KMS-11 (cell line): ENCODE results near the gene FOXA1.

Experiments
- H2AFZ ChIP-seq: fragments of 200-600 bp; sonication (generic); 2 replicates; pipeline ENCODE4 v1.6.1; 2016; ENCODE audit warnings: antibody characterized with exemption, mixed run types, low read depth
- H3K27ac ChIP-seq: fragments of 200-600 bp; sonication (generic); 2 replicates; pipeline ENCODE4 v1.6.1; 2016; ENCODE audit warnings: mild to moderate bottlenecking, mixed run types
- H3K27me3 ChIP-seq: fragments of 200-600 bp; sonication (generic); 2 replicates; pipeline ENCODE4 v1.6.1; 2017; ENCODE audit warnings: mild to moderate bottlenecking, low read depth, mixed run types, moderate library complexity; ENCODE audit not compliant: insufficient read depth
- H3K36me3 ChIP-seq: fragments of 200-600 bp; sonication (generic); 2 replicates; pipeline ENCODE4 v1.6.1; 2017; ENCODE audit warnings: mild to moderate bottlenecking, mixed run types; ENCODE audit not compliant: insufficient read depth
- H3K4me1 ChIP-seq: fragments of 200-600 bp; sonication (generic); 2 replicates; pipeline ENCODE4 v1.6.1; 2016; ENCODE audit warnings: mild to moderate bottlenecking, low read depth, mixed run types; ENCODE audit not compliant: poor library complexity, severe bottlenecking
- H3K4me2 ChIP-seq: fragments of 200-600 bp; sonication (generic); 2 replicates; pipeline ENCODE4 v1.7.0; 2016; ENCODE audit warnings: mild to moderate bottlenecking, mixed run types
- H3K4me3 ChIP-seq: fragments of 200-600 bp; sonication (generic); IDR thresholded peaks from 2 replicates; pipeline ENCODE4 v1.6.1; 2017; ENCODE audit warnings: low read depth, low read length, mixed read lengths; ENCODE audit not compliant: insufficient read depth
- H3K79me2 ChIP-seq: fragments of 200-600 bp; sonication (generic); 2 replicates; pipeline ENCODE4 v1.6.1; 2016; ENCODE audit warnings: low read depth, mixed run types; ENCODE audit not compliant: insufficient read depth
- H3K9ac ChIP-seq: fragments of 200-600 bp; sonication (generic); 2 replicates; pipeline ENCODE4 v1.6.1; 2016; ENCODE audit warnings: mild to moderate bottlenecking, mixed run types
- H4K20me1 ChIP-seq: fragments of 200-600 bp; sonication (generic); 2 replicates; pipeline ENCODE4 v1.6.1; 2016; ENCODE audit warnings: mild to moderate bottlenecking, mixed run types; ENCODE audit not compliant: insufficient read depth
- TF ChIP-seq, protein P1 (sequence below): fragments of 200-600 bp; sonication (generic); conservative IDR thresholded peaks from 2 replicates; pipeline ENCODE4 v1.6.1; 2017; ENCODE audit warnings: low read depth, mild to moderate bottlenecking, antibody characterized with exemption, low read length, moderate library complexity, mixed read lengths

The FOXA1 gene

DNA sequence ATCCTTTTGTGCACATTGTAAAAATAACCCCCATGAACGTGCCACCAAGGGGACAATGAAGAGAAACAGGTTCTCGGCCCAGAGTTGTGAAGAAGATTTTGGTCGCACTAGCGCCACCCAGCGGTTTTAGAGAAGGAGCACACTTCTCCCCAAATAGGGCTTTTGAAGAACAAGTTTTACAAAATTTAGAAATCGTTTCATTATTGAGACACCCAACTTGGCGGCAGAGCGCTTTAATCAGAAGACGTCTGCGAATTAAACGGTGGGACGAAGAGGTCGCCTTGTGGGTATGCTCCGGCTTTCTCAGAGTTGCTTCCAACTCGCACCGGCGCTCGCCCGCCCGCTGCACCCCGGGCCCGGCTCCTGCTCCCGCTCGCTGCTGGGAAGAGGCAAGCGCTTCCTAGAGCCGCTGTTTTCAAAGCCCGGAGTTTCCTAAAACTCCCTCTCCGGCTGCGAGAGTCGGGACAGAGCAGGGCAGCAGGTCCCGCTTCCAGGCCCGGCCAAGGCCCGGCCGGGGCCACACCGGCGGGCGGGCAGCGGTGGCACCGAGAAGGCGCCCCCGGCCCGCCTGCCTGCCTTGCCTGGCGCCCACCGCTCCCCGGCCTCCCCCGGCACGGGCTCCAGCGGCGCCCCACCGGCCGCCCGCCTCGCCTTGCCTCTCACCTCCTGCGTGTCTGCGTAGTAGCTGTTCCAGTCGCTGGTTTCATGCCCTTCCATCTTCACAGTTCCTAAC lies 645 bp downstream of the FOXA1 start:
- Histone ChIP-seq H3K4me2 (no peak overlapping the region), H2AFZ (0 out of 2 replicates have a peak overlapping the region, but pooled peaks have one; percentile 10), H3K79me2 (no peaks in the 10 kb centered on the region), H3K4me3 (no peak overlapping the region), H4K20me1 (no peaks in the 10 kb centered on the region), H3K36me3 (no peaks in the 10 kb centered on the region), H3K4me1 (no peaks in the 10 kb centered on the region), H3K9ac (peak overlapping the region; percentile 25; the same call in 1 of the 2 replicates), H3K27ac (peak overlapping the region; percentile 40; the same call in 1 of the 2 replicates), H3K27me3 (no peaks in the 10 kb centered on the region)
- TF ChIP-seq, protein P1, sequence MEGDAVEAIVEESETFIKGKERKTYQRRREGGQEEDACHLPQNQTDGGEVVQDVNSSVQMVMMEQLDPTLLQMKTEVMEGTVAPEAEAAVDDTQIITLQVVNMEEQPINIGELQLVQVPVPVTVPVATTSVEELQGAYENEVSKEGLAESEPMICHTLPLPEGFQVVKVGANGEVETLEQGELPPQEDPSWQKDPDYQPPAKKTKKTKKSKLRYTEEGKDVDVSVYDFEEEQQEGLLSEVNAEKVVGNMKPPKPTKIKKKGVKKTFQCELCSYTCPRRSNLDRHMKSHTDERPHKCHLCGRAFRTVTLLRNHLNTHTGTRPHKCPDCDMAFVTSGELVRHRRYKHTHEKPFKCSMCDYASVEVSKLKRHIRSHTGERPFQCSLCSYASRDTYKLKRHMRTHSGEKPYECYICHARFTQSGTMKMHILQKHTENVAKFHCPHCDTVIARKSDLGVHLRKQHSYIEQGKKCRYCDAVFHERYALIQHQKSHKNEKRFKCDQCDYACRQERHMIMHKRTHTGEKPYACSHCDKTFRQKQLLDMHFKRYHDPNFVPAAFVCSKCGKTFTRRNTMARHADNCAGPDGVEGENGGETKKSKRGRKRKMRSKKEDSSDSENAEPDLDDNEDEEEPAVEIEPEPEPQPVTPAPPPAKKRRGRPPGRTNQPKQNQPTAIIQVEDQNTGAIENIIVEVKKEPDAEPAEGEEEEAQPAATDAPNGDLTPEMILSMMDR: peak; percentile 63

DNA sequence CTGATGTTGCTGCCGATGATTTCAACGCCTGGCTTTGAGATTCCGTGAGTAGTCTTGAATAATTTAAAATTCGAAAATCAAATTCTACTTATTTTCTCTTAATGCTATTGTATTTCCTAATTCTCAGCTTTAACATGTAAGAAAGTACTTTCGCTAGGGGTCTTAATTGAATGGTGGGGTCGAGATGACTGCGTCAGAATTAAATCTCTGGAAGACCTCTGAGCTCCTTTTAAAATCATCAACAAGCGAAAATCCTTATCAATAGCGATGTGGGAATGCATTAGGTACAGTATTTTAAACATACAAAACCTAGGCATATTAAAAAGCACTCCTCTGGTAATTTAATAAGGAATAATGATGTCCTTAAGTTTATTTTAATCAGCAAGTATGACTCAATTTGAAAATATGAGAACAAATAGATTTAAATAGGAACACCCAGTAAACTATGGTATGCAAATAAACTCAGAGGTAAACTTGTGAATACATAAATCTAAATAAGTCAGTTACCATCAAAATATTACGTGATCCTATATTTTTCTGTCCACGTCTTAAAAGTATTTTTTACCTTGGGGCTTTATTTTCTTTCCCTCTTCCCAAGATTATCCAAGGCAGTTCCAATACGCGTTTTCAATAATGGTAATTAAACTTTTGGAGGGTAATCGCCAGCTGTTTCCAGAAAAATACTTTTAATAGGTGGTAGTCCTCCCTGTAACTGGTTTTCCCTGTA lies 1.4 kb downstream of the FOXA1 start:
- H3K4me2 ChIP-seq: no peak overlapping the region

DNA sequence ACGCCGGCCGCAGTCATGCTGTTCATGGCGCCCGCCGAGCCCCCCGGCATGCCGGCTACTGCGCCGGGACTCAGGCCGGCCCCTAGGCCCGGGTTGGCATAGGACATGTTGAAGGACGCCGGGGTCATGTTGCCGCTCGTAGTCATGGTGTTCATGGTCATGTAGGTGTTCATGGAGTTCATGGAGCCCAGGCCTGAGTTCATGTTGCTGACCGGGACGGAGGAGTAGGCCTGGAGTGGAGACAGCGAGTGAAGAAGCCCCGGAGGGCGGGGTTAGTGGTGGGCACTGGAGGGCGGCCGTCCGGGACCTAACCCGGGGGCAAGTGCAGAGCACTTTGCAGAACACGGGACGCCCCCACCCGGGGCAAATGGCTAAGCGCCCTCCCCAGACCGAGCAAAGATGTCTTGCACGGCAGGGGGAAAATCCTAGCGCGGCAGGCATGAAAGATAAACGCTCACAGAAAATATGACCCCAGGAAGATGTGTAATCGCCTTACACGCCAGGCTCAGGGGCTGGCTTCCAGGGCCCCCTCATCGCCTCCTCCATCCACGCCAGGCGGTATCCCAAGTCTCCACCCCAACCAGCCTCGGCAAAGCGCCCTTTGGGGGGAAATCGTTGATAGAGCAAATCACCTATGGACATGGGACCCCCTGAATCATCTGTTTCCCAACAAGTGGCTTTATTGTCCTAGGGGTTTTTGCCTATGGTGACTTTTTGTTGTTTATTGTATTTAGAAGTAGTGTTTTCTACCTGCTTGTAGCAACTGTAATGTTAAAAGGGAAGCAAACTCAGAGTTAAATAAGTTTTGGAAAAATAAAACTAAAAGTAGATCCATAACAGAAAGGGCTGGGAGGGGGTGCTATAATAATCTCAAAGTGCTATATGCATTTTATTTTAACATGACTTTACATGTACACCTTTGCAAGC lies 2.3 kb downstream of the FOXA1 start:
- Histone ChIP-seq H3K27me3 (no peaks in the 10 kb centered on the region), H3K27ac (no peak overlapping the region), H4K20me1 (no peaks in the 10 kb centered on the region), H2AFZ (no peak overlapping the region), H3K9ac (no peak overlapping the region), H3K79me2 (no peaks in the 10 kb centered on the region), H3K36me3 (no peaks in the 10 kb centered on the region), H3K4me3 (no peak overlapping the region), H3K4me2 (no peak overlapping the region), H3K4me1 (no peaks in the 10 kb centered on the region)
- TF ChIP-seq, protein P1: no peak

More for the DNA sequence above, 1.4 kb downstream of the FOXA1 start:
- Histone ChIP-seq H3K27ac (no peak overlapping the region), H3K4me1 (no peaks in the 10 kb centered on the region), H2AFZ (no peak overlapping the region), H4K20me1 (no peaks in the 10 kb centered on the region), H3K4me3 (no peak overlapping the region), H3K27me3 (no peaks in the 10 kb centered on the region), H3K9ac (no peak overlapping the region), H3K79me2 (no peaks in the 10 kb centered on the region), H3K36me3 (no peaks in the 10 kb centered on the region)
- TF ChIP-seq, protein P1: no peak

DNA sequence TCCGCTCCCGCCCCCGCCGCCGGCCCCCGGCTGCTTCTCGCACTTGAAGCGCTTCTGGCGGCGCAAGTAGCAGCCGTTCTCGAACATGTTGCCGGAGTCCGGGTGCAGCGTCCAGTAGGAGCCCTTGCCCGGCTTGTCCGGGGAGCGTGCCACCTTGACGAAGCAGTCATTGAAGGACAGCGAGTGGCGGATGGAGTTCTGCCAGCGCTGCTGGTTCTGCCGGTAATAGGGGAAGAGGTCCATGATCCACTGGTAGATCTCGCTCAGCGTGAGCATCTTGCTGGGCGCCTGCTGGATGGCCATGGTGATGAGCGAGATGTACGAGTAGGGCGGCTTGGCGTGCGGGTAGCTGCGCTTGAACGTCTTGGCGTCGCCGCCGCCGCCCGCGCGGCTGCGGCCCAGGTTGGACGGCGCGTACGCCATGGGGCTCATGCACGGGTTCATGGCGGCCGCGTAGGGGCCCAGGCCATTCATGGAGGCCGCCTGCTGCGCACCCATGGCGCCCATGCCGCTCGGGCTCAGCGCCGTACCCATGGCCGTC lies 3.0 kb downstream of the FOXA1 start:
- Histone ChIP-seq H3K9ac (no peak overlapping the region), H3K27me3 (no peaks in the 10 kb centered on the region), H3K79me2 (no peaks in the 10 kb centered on the region), H4K20me1 (no peaks in the 10 kb centered on the region), H3K4me2 (no peak overlapping the region), H3K4me1 (no peaks in the 10 kb centered on the region), H3K4me3 (no peak overlapping the region), H3K36me3 (no peaks in the 10 kb centered on the region), H2AFZ (no peak overlapping the region), H3K27ac (no peak overlapping the region)
- TF ChIP-seq, protein P1: no peak
